Naive B cell (primary cell): Measurements from ENCODE around the gene RNF217. TPM values are rescaled to one million over a fixed set of nuclear protein-coding genes. Genes with fewer than 3 reads are reported as not detected.
"Not testable (repeated sequence)": the region's sequence is repeated elsewhere in the genome, so short reads cannot be mapped to it uniquely, and the experiment has no call there.

Experiments used
- ATAC-seq, 2 donors: fragments of 150-1000 bp; cut with Tn5 transposase; 2 replicates each; pipeline ENCODE4 v1.10.0; 2021; ENCODE audit warnings: low read depth in 2 of 2, mild to moderate bottlenecking in 2 of 2, moderate library complexity in 2 of 2
- DNase-seq: peaks from one replicate; pipeline ENCODE4 v3.0.0; 2022
- H3K27ac Mint-ChIP-seq, 6 donors: one replicate each; pipeline ENCODE4 v1.8.0; 2020 to 2022; ENCODE audit warnings: mild to moderate bottlenecking in 6 of 6, mixed read lengths in 6 of 6, moderate library complexity in 5 of 6, inconsistent platforms in 2 of 6
- H3K27me3 Mint-ChIP-seq, 3 donors: one replicate each; pipeline ENCODE4 v1.8.0; 2021 to 2022; ENCODE audit warnings: mixed read lengths in 3 of 3, mild to moderate bottlenecking in 1 of 3
- H3K36me3 Mint-ChIP-seq, 2 donors: one replicate each; pipeline ENCODE4 v1.8.0; 2020 to 2022; ENCODE audit warnings: mixed read lengths in 2 of 2, inconsistent platforms in 1 of 2, mild to moderate bottlenecking in 1 of 2
- H3K4me1 Mint-ChIP-seq, 3 donors: one replicate each; pipeline ENCODE4 v1.8.0; 2020 to 2022; ENCODE audit warnings: mixed read lengths in 3 of 3, inconsistent platforms in 1 of 3, mild to moderate bottlenecking in 1 of 3, moderate library complexity in 1 of 3
- H3K4me3 Mint-ChIP-seq, 8 donors: one replicate each; pipeline ENCODE4 v1.8.0; 2020 to 2022; ENCODE audit warnings: mild to moderate bottlenecking in 8 of 8, mixed read lengths in 8 of 8, moderate library complexity in 8 of 8, inconsistent platforms in 2 of 8
- H3K9me3 Mint-ChIP-seq, 7 donors: one replicate each; pipeline ENCODE4 v1.8.0; 2020 to 2022; ENCODE audit warnings: mixed read lengths in 7 of 7, mild to moderate bottlenecking in 5 of 7, inconsistent platforms in 2 of 7, moderate library complexity in 1 of 7
- polyA plus RNA-seq, 6 donors: library from polyadenylated mRNA; unstranded; fragments of 300-500 nt; fragmentation: Illumina TruSeq; gene quantifications; one replicate each; pipeline ENCODE4 v1.2.3, GENCODE V29; 2021; ENCODE audit warnings: low read depth in 6 of 6

The RNF217 gene
- polyA plus RNA-seq, 6 donors from 2014 or later, result not detected

GRCh38 chr6:124955108-124955856 lies 7.0 kb upstream of the RNF217 start:
- Mint-ChIP-seq H3K36me3 (no peaks in the 10 kb centered on the region), H3K27ac (no peak overlapping the region), H3K9me3 (peaks cover 0 to 9% (median 2%) of the 10 kb centered on the region in 7 donors), H3K4me1 (no peaks in the 10 kb centered on the region), H3K27me3 (peaks cover 6 to 21% (median 12%) of the 10 kb centered on the region in 3 donors), H3K4me3 (peak overlapping the region in 1 of 8 donors; percentile 67)
- DNase-seq, result no peak
- no peak for ATAC-seq

GRCh38 chr6:124956018-124956417 lies 6.2 kb upstream of the RNF217 start:
- Mint-ChIP-seq H3K27ac (no peak overlapping the region), H3K4me3 (no peak overlapping the region), H3K4me1 (no peaks in the 10 kb centered on the region), H3K36me3 (no peaks in the 10 kb centered on the region), H3K9me3 (peaks cover 0 to 9% (median 2%) of the 10 kb centered on the region in 7 donors), H3K27me3 (peaks cover 9 to 27% (median 17%) of the 10 kb centered on the region in 3 donors)
- ATAC-seq (no peak), DNase-seq (no peak)

- ATAC-seq, result no peak
- H3K4me3 Mint-ChIP-seq, result no peak overlapping the region
- H3K27ac Mint-ChIP-seq, result no peak overlapping the region
- peaks cover 4 to 8% (median 7%) of the 10 kb centered on the region in 3 donors for H3K4me1 Mint-ChIP-seq
- peaks cover 18 to 37% (median 31%) of the 10 kb centered on the region in 3 donors for H3K27me3 Mint-ChIP-seq
- H3K9me3 Mint-ChIP-seq, result peaks cover 0 to 9% (median 4%) of the 10 kb centered on the region in 7 donors
- peaks cover 0 to 2% of the 10 kb centered on the region in 2 donors for H3K36me3 Mint-ChIP-seq
- no peak for DNase-seq
Observed at GRCh38 chr6:124958149-124958548, 4.1 kb upstream of the RNF217 start.

- peaks cover 23 to 45% (median 37%) of the 10 kb centered on the region in 3 donors for H3K27me3 Mint-ChIP-seq
- H3K36me3 Mint-ChIP-seq, result peaks cover 0 to 7% of the 10 kb centered on the region in 2 donors
- DNase-seq (no peak), ATAC-seq (no peak)
- H3K27ac Mint-ChIP-seq, result no peak overlapping the region
- no peak overlapping the region for H3K4me3 Mint-ChIP-seq
- H3K9me3 Mint-ChIP-seq, result peaks cover 0 to 9% (median 4%) of the 10 kb centered on the region in 7 donors
- peaks cover 9 to 13% (median 11%) of the 10 kb centered on the region in 3 donors for H3K4me1 Mint-ChIP-seq
Observed at GRCh38 chr6:124958759-124959354, 3.4 kb upstream of the RNF217 start.

GRCh38 chr6:124960757-124961463 lies 1.3 kb upstream of the RNF217 start:
- no peak for ATAC-seq
- H3K36me3 Mint-ChIP-seq, result peaks cover 0 to 7% of the 10 kb centered on the region in 2 donors
- peaks cover 33 to 52% (median 47%) of the 10 kb centered on the region in 3 donors for H3K27me3 Mint-ChIP-seq
- peaks cover 0 to 9% (median 2%) of the 10 kb centered on the region in 7 donors for H3K9me3 Mint-ChIP-seq
- no peak for DNase-seq
- peaks cover 9 to 13% (median 11%) of the 10 kb centered on the region in 3 donors for H3K4me1 Mint-ChIP-seq
- H3K27ac Mint-ChIP-seq, result no peak overlapping the region
- H3K4me3 Mint-ChIP-seq, result peak overlapping the region in 7 of 8 donors; percentile 23 to 76 (median 63)

GRCh38 chr6:124961464-124961776 lies 817 bp upstream of the RNF217 start:
- Mint-ChIP-seq H3K36me3 (peaks cover 0 to 7% of the 10 kb centered on the region in 2 donors), H3K27ac (no peak overlapping the region), H3K4me3 (peak overlapping the region; percentile 23 to 77 (median 63)), H3K27me3 (peaks cover 33 to 52% (median 45%) of the 10 kb centered on the region in 3 donors), H3K4me1 (peaks cover 9 to 13% (median 11%) of the 10 kb centered on the region in 3 donors), H3K9me3 (peaks cover 0 to 9% (median 2%) of the 10 kb centered on the region in 7 donors)
- DNase-seq, result no peak
- no peak for ATAC-seq

GRCh38 chr6:124962639-124963415 lies 590 bp downstream of the RNF217 start:
- H3K9me3 Mint-ChIP-seq, result peaks cover 0 to 9% (median 2%) of the 10 kb centered on the region in 7 donors
- peak overlapping the region in 6 of 8 donors; percentile 62 to 81 (median 73) for H3K4me3 Mint-ChIP-seq
- H3K27ac Mint-ChIP-seq, result no peak overlapping the region
- H3K4me1 Mint-ChIP-seq, result peaks cover 9 to 13% (median 11%) of the 10 kb centered on the region in 3 donors
- DNase-seq (no peak), ATAC-seq (no peak)
- H3K36me3 Mint-ChIP-seq, result peaks cover 0 to 7% of the 10 kb centered on the region in 2 donors
- H3K27me3 Mint-ChIP-seq, result peaks cover 33 to 52% (median 40%) of the 10 kb centered on the region in 3 donors

GRCh38 chr6:124963416-124963785 lies 1.2 kb downstream of the RNF217 start:
- peaks cover 0 to 9% (median 2%) of the 10 kb centered on the region in 7 donors for H3K9me3 Mint-ChIP-seq
- peaks cover 9 to 13% (median 11%) of the 10 kb centered on the region in 3 donors for H3K4me1 Mint-ChIP-seq
- peak overlapping the region in 7 of 8 donors; percentile 62 to 81 (median 72) for H3K4me3 Mint-ChIP-seq
- no peak for ATAC-seq
- no peak for DNase-seq
- H3K27me3 Mint-ChIP-seq, result peaks cover 33 to 46% (median 40%) of the 10 kb centered on the region in 3 donors
- H3K27ac Mint-ChIP-seq, result peak overlapping the region in 1 of 6 donors; percentile 48
- H3K36me3 Mint-ChIP-seq, result peaks cover 0 to 7% of the 10 kb centered on the region in 2 donors

GRCh38 chr6:124963831-124964763 lies 1.9 kb downstream of the RNF217 start:
- H3K36me3 Mint-ChIP-seq, result peaks cover 0 to 7% of the 10 kb centered on the region in 2 donors
- H3K27me3 Mint-ChIP-seq, result peaks cover 33 to 46% (median 40%) of the 10 kb centered on the region in 3 donors
- H3K9me3 Mint-ChIP-seq, result peaks cover 0 to 5% (median 2%) of the 10 kb centered on the region in 7 donors
- DNase-seq (no peak), ATAC-seq (no peak)
- no peak overlapping the region for H3K27ac Mint-ChIP-seq
- peaks cover 9 to 13% (median 11%) of the 10 kb centered on the region in 3 donors for H3K4me1 Mint-ChIP-seq
- peak overlapping the region in 4 of 8 donors; percentile 16 to 71 (median 57) for H3K4me3 Mint-ChIP-seq

GRCh38 chr6:124964764-124965105 lies 2.5 kb downstream of the RNF217 start:
- Mint-ChIP-seq H3K4me3 (no peak overlapping the region), H3K27me3 (peaks cover 33 to 46% (median 37%) of the 10 kb centered on the region in 3 donors), H3K9me3 (peaks cover 0 to 3% (median 0%) of the 10 kb centered on the region in 7 donors)

GRCh38 chr6:124965424-124965850 lies 3.2 kb downstream of the RNF217 start:
- peaks cover 9 to 13% (median 11%) of the 10 kb centered on the region in 3 donors for H3K4me1 Mint-ChIP-seq
- not testable (repeated sequence) for ATAC-seq, DNase-seq, H3K9me3 Mint-ChIP-seq, H3K36me3 Mint-ChIP-seq, H3K27ac Mint-ChIP-seq, H3K4me3 Mint-ChIP-seq
- H3K27me3 Mint-ChIP-seq, result peaks cover 26 to 38% (median 30%) of the 10 kb centered on the region in 3 donors

More at GRCh38 chr6:124964764-124965105, 2.5 kb downstream of the RNF217 start:
- DNase-seq (no peak), ATAC-seq (no peak)
- Mint-ChIP-seq H3K4me1 (peaks cover 9 to 13% (median 11%) of the 10 kb centered on the region in 3 donors), H3K36me3 (peaks cover 0 to 7% of the 10 kb centered on the region in 2 donors), H3K27ac (no peak overlapping the region)

- H3K27me3 Mint-ChIP-seq, result peaks cover 16 to 26% (median 18%) of the 10 kb centered on the region in 3 donors
- no peak for DNase-seq
- H3K4me3 Mint-ChIP-seq, result no peak overlapping the region
- H3K9me3 Mint-ChIP-seq, result no peaks in the 10 kb centered on the region
- no peak for ATAC-seq
- peaks cover 7 to 9% (median 7%) of the 10 kb centered on the region in 3 donors for H3K4me1 Mint-ChIP-seq
- peaks cover 0 to 7% of the 10 kb centered on the region in 2 donors for H3K36me3 Mint-ChIP-seq
- H3K27ac Mint-ChIP-seq, result no peak overlapping the region
Observed at GRCh38 chr6:124967444-124967843, 5.2 kb downstream of the RNF217 start.
